ENCODE data around the gene SNX21.

SNX21 gene

GRCh38 chr20:45883100-45883469, 49.5 kb downstream of the SNX21 start:
- no peak for DNase-seq

GRCh38 chr20:45886590-45887345, 53.2 kb downstream of the SNX21 start:
- no peak for DNase-seq

GRCh38 chr20:45887346-45887715, 53.7 kb downstream of the SNX21 start, which contains the start of gene SPATA25:
SPATA25 (minus strand) TSS chr20:45887622; CDS start chr20:45887590, 32 bp downstream.
- DNase-seq, result no peak

GRCh38 chr20:45888681-45889080, 55.1 kb downstream of the SNX21 start:
- DNase-seq, result no peak

GRCh38 chr20:45890077-45890984, 56.7 kb downstream of the SNX21 start:
- no peak for DNase-seq

GRCh38 chr20:45890985-45891983, 57.7 kb downstream of the SNX21 start, which contains the start of the genes CTSA and NEURL2:
CTSA (plus strand) TSS chr20:45891335; CDS start chr20:45891569, 234 bp downstream.
NEURL2 (minus strand) TSS chr20:45891208; CDS start chr20:45890991, 217 bp downstream.
- DNase-seq, result peak; percentile 50

GRCh38 chr20:45892049-45892825, 58.6 kb downstream of the SNX21 start:
- no peak for DNase-seq
